DOHH2 (cell line): ENCODE results near the gene RAD9B.
"Not testable (repeated sequence)": the region's sequence is repeated elsewhere in the genome, so short reads cannot be mapped to it uniquely, and the experiment has no call there.

Source experiments
- H3F3A ChIP-seq: fragments of 200-600 bp; sonication (generic), shearing (Covaris generic); 2 replicates; pipeline ENCODE4 v1.6.0; 2016; ENCODE audit warnings: antibody characterized with exemption, mild to moderate bottlenecking; ENCODE audit not compliant: control insufficient read depth, insufficient read depth
- H3K27ac ChIP-seq: fragments of 200-600 bp; sonication (generic); 2 replicates; pipeline ENCODE4 v1.5.1; 2014; ENCODE audit warnings: low read depth, mild to moderate bottlenecking, low read length, moderate library complexity
- H3K27me3 ChIP-seq: fragments of 200-600 bp; sonication (generic); 2 replicates; pipeline ENCODE4 v1.6.1; 2014; ENCODE audit warnings: mild to moderate bottlenecking, low read length, mixed read lengths; ENCODE audit not compliant: control insufficient read depth
- H3K36me3 ChIP-seq: fragments of 200-600 bp; sonication (generic); 2 replicates; pipeline ENCODE4 v1.6.1; 2014; ENCODE audit warnings: mild to moderate bottlenecking, low read length, moderate library complexity, mixed read lengths; ENCODE audit not compliant: control insufficient read depth
- H3K4me1 ChIP-seq: fragments of 200-600 bp; sonication (generic); 2 replicates; pipeline ENCODE4 v1.6.1; 2014; ENCODE audit warnings: mild to moderate bottlenecking, low read length, mixed read lengths; ENCODE audit not compliant: control insufficient read depth
- H3K4me2 ChIP-seq: fragments of 200-600 bp; sonication (generic); 2 replicates; pipeline ENCODE4 v1.6.0; 2014; ENCODE audit warnings: mild to moderate bottlenecking, low read length, moderate library complexity
- H3K4me3 ChIP-seq: fragments of 200-600 bp; sonication (generic); 2 replicates; pipeline ENCODE4 v1.5.1; 2014; ENCODE audit warnings: mild to moderate bottlenecking, low read length, mixed read lengths
- H3K79me2 ChIP-seq: fragments of 200-600 bp; sonication (generic); 2 replicates; pipeline ENCODE4 v1.6.1; 2014; ENCODE audit warnings: mild to moderate bottlenecking, low read length, mixed read lengths; ENCODE audit not compliant: control insufficient read depth
- H3K9me2 ChIP-seq: fragments of 200-600 bp; sonication (generic); replicated peaks from 2 replicates; pipeline ENCODE4 v1.6.1; 2014; ENCODE audit warnings: mild to moderate bottlenecking, low read length, mixed read lengths; ENCODE audit not compliant: control insufficient read depth
- H3K9me3 ChIP-seq: fragments of 200-600 bp; sonication (generic); 2 replicates; pipeline ENCODE4 v1.6.1; 2014; ENCODE audit warnings: antibody characterized with exemption, low read length, mixed read lengths; ENCODE audit not compliant: control insufficient read depth, insufficient read depth
- H4K20me1 ChIP-seq: fragments of 200-600 bp; sonication (generic); 2 replicates; pipeline ENCODE4 v1.6.0; 2014; ENCODE audit warnings: low read depth, mild to moderate bottlenecking, antibody characterized with exemption, low read length, moderate library complexity; ENCODE audit not compliant: control insufficient read depth, insufficient read depth
- EZH2phosphoT487 ChIP-seq: fragments of 200-600 bp; sonication (generic); IDR thresholded peaks from 2 replicates; pipeline ENCODE4 v1.6.1; 2017; ENCODE audit warnings: borderline replicate concordance, mild to moderate bottlenecking, antibody characterized with exemption, low read length, moderate library complexity, mixed read lengths
- TF ChIP-seq, protein P1 (sequence below): fragments of 200-600 bp; sonication (generic); IDR thresholded peaks from one replicate; pipeline ENCODE4 v1.5.1; 2014; ENCODE audit warnings: antibody characterized with exemption, mild to moderate bottlenecking, low read depth, low read length; ENCODE audit not compliant: poor library complexity, severe bottlenecking

The RAD9B gene

DNA sequence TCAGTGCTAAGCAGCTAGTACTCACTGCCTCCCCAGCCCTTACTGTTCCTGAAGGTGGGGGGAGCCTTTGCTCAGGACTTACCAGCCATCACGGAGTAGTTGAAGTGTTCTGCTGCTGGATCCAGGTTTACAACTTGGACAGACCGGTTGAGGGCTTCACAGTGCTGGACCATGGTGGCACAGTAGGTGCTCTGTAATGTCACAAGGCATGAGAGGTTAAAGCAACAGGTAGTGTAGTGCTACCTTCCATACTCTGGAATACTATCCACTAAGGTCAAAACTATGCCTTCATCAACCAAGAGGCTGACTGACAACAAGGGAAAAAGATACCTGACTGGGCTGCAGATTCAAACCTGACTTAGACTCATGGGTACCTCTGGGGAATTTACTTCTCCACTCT is 37.1 kb upstream of the RAD9B start:
- H3K9me3 ChIP-seq, result no peaks in the 10 kb centered on the region
- no peak overlapping the region for H3K4me3 ChIP-seq
- H3K27ac ChIP-seq, result no peak overlapping the region
- H3F3A ChIP-seq, result no peaks in the 10 kb centered on the region
- H3K9me2 ChIP-seq, result no peaks in the 10 kb centered on the region
- H3K4me1 ChIP-seq, result peaks cover 16% of the 10 kb centered on the region
- peaks cover 46% of the 10 kb centered on the region for H3K36me3 ChIP-seq
- no peaks in the 10 kb centered on the region for H3K27me3 ChIP-seq
- no peak overlapping the region for H3K4me2 ChIP-seq
- TF ChIP-seq, protein P1, sequence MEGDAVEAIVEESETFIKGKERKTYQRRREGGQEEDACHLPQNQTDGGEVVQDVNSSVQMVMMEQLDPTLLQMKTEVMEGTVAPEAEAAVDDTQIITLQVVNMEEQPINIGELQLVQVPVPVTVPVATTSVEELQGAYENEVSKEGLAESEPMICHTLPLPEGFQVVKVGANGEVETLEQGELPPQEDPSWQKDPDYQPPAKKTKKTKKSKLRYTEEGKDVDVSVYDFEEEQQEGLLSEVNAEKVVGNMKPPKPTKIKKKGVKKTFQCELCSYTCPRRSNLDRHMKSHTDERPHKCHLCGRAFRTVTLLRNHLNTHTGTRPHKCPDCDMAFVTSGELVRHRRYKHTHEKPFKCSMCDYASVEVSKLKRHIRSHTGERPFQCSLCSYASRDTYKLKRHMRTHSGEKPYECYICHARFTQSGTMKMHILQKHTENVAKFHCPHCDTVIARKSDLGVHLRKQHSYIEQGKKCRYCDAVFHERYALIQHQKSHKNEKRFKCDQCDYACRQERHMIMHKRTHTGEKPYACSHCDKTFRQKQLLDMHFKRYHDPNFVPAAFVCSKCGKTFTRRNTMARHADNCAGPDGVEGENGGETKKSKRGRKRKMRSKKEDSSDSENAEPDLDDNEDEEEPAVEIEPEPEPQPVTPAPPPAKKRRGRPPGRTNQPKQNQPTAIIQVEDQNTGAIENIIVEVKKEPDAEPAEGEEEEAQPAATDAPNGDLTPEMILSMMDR, result no peak
- no peak for TF ChIP-seq EZH2phosphoT487
- H4K20me1 ChIP-seq, result no peaks in the 10 kb centered on the region
- peaks cover 66% of the 10 kb centered on the region for H3K79me2 ChIP-seq

DNA sequence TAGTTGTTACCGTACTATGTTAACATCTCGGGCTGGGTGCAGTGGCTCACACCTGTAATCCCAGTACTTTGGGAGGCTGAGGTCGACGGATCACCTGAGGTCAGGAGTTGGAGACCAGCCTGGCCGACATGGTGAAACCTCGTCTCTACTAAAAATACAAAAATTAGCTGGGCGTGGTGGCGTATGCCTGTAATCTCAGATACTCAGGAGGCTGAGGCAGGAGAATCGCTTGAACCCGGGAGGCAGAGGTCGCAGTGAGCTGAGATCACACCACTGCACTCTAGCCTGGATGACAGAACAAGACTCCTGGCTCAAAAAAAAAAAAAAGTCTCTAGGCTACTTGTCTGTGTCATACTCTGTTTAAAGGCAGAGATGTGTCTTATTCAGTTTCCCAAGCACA is 36.4 kb upstream of the RAD9B start:
- peaks cover 74% of the 10 kb centered on the region for H3K79me2 ChIP-seq
- not testable (repeated sequence) for H4K20me1 ChIP-seq, H3K4me2 ChIP-seq, H3K9me2 ChIP-seq, H3K9me3 ChIP-seq, H3F3A ChIP-seq, H3K27me3 ChIP-seq, H3K27ac ChIP-seq, H3K4me3 ChIP-seq
- peaks cover 23% of the 10 kb centered on the region for H3K4me1 ChIP-seq
- peaks cover 48% of the 10 kb centered on the region for H3K36me3 ChIP-seq

DNA sequence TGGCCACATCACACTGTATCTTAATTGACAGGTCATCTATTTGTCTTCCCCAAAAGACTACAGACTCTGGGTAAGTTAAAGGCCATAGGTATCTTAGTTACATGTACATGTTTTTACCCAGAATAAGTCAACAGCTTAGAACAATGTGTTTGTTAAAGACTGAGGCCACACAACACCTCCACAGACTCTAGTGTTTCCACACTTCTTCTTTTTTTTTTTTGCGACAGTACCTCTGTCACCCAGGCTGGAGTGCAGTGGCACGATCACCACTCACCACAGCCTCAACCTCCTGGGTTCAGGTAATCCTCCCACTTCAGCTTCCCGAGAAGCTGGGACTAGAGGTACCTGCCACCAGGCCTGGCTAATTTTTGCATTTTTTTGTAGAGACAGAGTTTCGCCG is 35.3 kb upstream of the RAD9B start:
- no peak overlapping the region for H3K27ac ChIP-seq
- H3K27me3 ChIP-seq, result no peaks in the 10 kb centered on the region
- peaks cover 75% of the 10 kb centered on the region for H3K79me2 ChIP-seq
- H3K4me3 ChIP-seq, result peak overlapping the region; percentile 78
- TF ChIP-seq, protein P1, result no peak
- TF ChIP-seq EZH2phosphoT487, result no peak
- H4K20me1 ChIP-seq, result no peaks in the 10 kb centered on the region
- H3K36me3 ChIP-seq, result peaks cover 48% of the 10 kb centered on the region
- peak overlapping the region; percentile 88 for H3K4me2 ChIP-seq
- no peaks in the 10 kb centered on the region for H3K9me3 ChIP-seq
- H3F3A ChIP-seq, result no peaks in the 10 kb centered on the region
- peaks cover 27% of the 10 kb centered on the region for H3K4me1 ChIP-seq
- no peaks in the 10 kb centered on the region for H3K9me2 ChIP-seq

DNA sequence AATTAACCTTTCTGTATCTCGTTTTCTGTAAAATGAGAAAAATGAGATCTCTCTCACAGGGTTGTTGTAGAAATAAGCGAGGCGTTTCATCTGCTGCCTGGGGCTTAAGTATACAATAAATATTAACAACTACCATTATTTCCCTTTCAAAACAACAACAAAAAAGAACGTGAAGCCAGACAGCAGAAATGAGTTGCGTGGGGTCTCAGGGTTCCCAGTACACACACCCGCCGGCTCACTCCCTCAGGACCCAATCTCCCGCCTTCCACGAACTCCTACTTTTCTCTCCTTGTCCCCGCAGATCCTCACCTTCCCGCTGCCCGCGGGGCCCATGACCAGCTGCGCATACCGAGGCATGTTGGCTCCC is 34.3 kb upstream of the RAD9B start:
- H3K27me3 ChIP-seq, result no peaks in the 10 kb centered on the region
- no peak for TF ChIP-seq EZH2phosphoT487
- TF ChIP-seq, protein P1, result no peak
- H3K9me3 ChIP-seq, result no peaks in the 10 kb centered on the region
- peak overlapping the region; percentile 89 for H3K27ac ChIP-seq
- no peaks in the 10 kb centered on the region for H3K9me2 ChIP-seq
- peak overlapping the region; percentile 78 for H3K4me3 ChIP-seq
- no peaks in the 10 kb centered on the region for H3F3A ChIP-seq
- H3K36me3 ChIP-seq, result peaks cover 49% of the 10 kb centered on the region
- H3K79me2 ChIP-seq, result peaks cover 78% of the 10 kb centered on the region
- no peaks in the 10 kb centered on the region for H4K20me1 ChIP-seq
- H3K4me1 ChIP-seq, result peaks cover 27% of the 10 kb centered on the region
- peak overlapping the region; percentile 88 for H3K4me2 ChIP-seq
